SKM-1 (cell line): ENCODE measurements around the gene MATCAP1.

Source experiments
- DNase-seq: peaks from one replicate; lab custom pipeline; 2025; ENCODE audit not compliant: unreplicated experiment; lab: John Stamatoyannopoulos, UW

Gene MATCAP1

DNA sequence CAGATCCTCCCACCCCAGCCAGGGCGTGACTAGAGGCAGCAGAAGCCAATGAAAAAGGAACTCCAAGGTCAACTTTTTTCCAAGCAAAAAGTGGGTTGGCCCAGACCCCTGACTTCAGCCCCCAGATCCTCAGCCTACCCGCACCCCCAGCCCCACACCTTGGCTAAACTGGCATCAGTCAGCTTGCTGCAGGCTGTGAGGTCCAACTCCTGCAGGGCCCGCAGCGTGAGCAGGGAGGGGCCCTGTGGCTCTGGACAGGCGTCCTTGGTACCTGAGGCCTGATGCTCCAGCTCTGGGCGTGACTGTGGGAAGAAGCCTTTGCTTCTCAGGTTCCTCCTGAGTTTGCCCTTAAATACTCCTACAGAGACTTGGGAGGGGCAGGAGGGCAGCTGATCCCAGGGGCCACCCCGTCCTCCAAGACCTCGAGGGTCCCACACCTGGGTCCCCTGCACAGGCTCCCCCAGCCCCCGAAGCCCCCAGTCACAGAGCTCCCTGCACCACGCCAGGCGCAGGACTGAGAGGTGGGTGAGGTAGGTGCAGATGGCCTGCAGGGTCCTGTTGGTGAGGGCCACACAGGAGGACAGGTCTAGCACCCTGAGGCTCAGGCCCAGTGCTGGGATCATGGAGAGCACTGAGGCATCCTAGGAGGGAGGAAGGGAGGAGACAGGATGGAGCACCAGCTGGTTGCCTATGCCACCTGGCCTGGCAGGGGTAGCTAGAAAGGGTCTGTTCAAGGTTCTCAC lies 24.6 kb upstream of the MATCAP1 start:
- no peak for DNase-seq

GRCh38 chr16:67207249-67208091 lies 23.7 kb upstream of the MATCAP1 start:
- DNase-seq: no peak

DNA sequence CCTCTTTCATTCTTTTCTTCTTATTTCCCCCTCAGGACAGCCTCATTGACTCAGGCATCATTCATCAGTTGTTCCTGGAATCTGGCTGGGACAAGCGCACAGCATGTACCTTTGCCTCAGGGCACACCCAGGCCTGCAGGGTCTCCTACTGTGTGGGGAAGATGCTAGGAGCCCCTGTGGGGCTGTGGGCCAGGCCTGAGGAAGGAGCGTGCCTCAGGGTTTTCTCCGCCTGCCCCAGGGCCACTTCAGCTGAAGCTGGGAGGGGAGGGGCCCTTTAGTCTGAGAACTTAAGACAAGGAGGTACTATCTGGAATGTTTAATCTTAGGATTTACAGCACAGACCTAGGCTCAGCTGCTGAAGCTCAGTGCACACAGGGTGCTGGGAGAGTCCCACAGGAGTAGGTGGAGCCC lies 23.1 kb upstream of the MATCAP1 start:
- DNase-seq: no peak

GRCh38 chr16:67206129-67206837 lies 22.5 kb upstream of the MATCAP1 start:
- no peak for DNase-seq

- DNase-seq: no peak
Observed at GRCh38 chr16:67204076-67204475, 20.3 kb upstream of the MATCAP1 start.

DNA sequence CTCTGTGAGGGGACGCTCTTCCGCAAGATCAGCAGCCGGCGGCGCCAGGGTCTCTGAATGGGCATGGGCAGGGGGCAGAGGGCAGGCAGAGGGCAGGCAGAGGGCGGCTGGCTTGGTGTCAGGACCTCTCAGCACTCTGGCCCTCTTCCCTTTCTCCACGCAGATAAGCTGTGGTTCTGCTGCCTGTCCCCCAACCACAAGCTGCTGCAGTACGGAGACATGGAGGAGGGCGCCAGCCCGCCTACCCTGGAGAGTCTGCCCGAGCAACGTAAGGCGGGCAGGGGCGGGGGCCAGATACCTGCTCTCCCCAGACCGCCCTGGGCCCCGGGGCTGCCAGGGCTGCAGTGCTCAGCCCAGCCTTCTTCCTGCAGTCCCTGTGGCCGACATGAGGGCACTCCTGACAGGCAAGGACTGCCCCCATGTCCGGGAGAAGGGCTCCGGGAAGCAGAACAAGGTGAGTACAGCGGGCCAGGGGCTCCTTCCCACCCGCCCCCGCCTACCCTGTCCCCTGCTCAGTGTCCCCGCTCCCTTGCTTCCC lies 19.3 kb upstream of the MATCAP1 start:
- DNase-seq: no peak

DNA sequence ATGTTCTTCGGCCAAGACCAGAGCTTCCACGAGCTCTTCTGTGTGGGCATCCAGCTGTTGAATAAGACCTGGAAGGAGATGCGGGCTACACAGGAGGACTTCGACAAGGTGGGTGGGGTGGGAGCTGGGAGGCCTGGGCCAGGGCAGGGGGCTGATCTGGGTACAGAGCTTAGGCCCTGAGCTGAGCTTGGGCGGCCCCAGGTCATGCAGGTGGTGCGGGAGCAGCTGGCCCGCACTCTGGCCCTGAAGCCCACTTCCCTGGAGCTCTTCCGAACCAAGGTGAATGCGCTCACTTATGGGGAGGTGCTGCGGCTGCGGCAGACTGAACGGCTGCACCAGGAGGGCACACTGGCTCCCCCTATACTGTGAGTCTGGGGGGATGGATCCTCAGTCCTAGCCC lies 18.7 kb upstream of the MATCAP1 start:
- DNase-seq: no peak

GRCh38 chr16:67201411-67202345 lies 17.9 kb upstream of the MATCAP1 start:
- DNase-seq: no peak

DNA sequence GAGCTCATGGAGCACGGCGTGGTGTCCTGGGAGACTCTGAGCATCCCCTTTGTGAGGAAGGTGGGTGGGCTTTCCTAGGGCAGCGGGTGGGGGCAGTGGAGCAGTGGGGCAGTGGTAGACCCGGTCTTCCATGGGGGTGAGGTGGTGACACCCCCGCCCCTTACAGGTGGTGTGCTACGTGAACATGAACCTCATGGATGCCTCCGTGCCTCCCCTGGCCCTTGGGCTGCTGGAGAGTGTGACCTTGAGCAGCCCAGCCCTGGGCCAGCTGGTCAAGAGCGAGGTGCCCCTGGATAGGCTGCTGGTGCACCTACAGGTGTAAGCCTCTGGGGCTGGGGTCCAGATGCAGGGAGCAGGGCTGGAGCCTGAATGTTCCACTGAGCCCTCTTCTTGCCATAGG lies 16.7 kb upstream of the MATCAP1 start:
- no peak for DNase-seq

- DNase-seq: no peak
Observed at GRCh38 chr16:67199808-67200198, 16.0 kb upstream of the MATCAP1 start.

GRCh38 chr16:67199011-67199807 lies 15.4 kb upstream of the MATCAP1 start, which contains the start of gene ELMO3:
Gene ELMO3, plus strand, starts transcription at chr16:67199131. Its CDS starts 196 bp downstream, at chr16:67199327.
- no peak for DNase-seq

GRCh38 chr16:67198238-67198734 lies 14.5 kb upstream of the MATCAP1 start:
- peak; percentile 13 for DNase-seq

DNA sequence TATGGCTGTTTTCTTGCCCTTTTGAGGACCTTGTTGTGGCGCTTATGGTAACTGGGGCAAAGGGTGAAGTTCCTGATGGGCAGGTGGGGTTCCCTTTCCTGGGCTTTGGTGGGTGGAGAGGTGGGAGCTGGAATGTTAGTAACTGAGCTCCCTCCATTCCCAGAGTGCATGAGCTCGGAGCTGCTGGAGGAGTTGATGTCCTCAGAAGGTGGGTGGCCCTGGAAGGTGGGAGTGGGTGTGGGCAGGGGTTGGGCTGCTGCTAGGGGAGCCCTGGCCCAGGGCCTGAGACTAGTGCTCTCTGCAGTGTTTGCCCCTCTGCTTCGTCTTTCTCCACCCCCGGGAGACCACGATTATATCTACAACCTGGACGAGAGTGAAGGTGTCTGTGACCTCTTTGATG lies 13.9 kb upstream of the MATCAP1 start:
- DNase-seq: no peak

DNA sequence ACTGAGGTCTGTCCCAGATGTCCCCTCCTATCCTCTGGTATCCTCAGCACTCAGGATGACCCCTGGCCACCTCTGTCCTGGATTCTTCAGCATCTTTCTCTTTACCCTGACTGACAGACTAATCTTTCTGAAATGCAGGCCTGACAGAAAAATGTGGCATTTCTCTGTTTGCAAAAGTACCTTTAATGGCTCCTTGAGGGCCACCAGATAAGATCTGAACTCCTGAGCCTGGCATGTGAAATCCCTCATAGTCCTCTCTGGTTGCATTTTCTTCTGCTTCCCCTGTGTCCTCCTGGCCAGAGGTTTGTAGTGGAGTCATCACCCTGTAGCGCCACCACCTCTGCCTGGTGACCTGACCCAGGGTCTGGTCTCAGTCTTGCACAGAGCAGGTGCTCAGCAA lies 13.1 kb upstream of the MATCAP1 start:
- DNase-seq: no peak

DNA sequence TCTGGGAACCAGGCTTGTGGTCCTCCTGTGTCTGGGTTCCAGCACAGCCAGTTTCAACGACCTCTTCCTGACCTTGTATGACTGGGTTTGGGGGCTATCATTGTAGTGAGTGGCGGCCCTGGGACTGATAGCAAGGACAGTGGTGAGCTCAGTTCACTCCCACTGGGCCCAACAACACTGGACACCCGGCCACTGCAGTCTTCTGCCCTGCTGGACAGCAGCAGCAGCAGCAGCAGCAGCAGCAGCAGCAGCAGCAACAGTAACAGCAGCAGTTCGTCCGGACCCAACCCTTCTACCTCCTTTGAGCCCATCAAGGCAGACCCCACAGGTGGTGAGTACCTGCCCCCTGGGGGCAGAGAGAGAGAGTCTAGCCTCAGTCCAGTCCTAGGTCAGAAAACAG lies 11.9 kb upstream of the MATCAP1 start:
- no peak for DNase-seq

- DNase-seq: no peak
Observed at GRCh38 chr16:67194260-67194659, 10.5 kb upstream of the MATCAP1 start.

DNA sequence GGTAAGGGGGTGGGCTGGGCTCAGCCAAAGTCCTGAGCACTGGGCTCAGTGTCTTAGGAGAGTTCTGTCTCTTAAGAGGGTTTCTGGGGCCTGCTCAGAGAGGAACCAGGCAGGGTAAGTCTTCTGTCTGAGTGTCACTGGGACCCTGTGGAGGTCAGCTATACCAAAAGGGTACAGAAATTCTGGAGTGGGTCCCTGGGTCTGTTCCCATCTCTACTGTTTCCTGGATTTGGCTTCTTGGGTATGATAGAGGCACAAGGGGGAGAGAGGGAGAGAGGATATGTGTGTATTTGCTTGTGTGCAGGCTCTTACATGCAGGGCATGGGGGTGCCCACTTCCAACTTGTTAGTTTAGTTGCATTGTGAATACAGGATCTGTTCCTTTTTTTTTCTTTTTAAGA lies 9.8 kb upstream of the MATCAP1 start:
- no peak for DNase-seq

GRCh38 chr16:67192781-67193361 lies 9.1 kb upstream of the MATCAP1 start:
- no peak for DNase-seq
